K562 (cell line): Measurements from ENCODE around the gene TRMT112. TPM values are rescaled to one million over a fixed set of nuclear protein-coding genes. Genes with fewer than 3 reads are reported as not detected.

Experiments
- ATAC-seq: fragments of 200-7000 bp; cut with Tn5 transposase; 3 replicates; pipeline ENCODE4 v1.9.1; 2020; ENCODE audit warnings: moderate library complexity
- BruUV-seq: library from RNA; stranded (reverse); fragments of 400-500 nt; replicated peaks from 2 replicates; lab custom pipeline; 2021; lab: Mats Ljungman, UMichigan
- CTCF ChIA-PET: fragments of 300-600 bp; formaldehyde crosslinking; extraction: SDS; loops from one replicate; lab custom pipeline; 2021; ENCODE audit warnings: low intra/inter-chr PET ratio; lab: Yijun Ruan, JAX
- POLR2A ChIA-PET: fragments of 300-600, 350-650 bp; sonication (Branson Sonifier 250); formaldehyde crosslinking; extraction: SDS; loops from one replicate; lab custom pipeline; 2021; ENCODE audit warnings: antibody characterized with exemption, inconsistent platforms; lab: Yijun Ruan, JAX
- DNase-seq, 4 experiments: peaks; one replicate each; pipeline versions ENCODE4 v3.0.0 to v3.0.0-alpha.2; 2011 to 2018; ENCODE audit warnings: low spot score in 3 of 4, mixed read lengths in 3 of 4; ENCODE audit errors: extremely low read depth in 1 of 4
- FAIRE-seq: peaks from 2 replicates; lab custom pipeline; 2011; peaks lifted over from hg19 to GRCh38; lab: Jason Lieb, UNC
- H2AFZ ChIP-seq: 2 replicates; pipeline ENCODE4 v1.6.0; 2011; ENCODE audit warnings: low read depth, low read length, control low read depth, inconsistent platforms
- H3K27ac ChIP-seq: fragments of 200-600 bp; 3 replicates; pipeline ENCODE4 v1.8.0; 2011; ENCODE audit warnings: low read depth, mild to moderate bottlenecking, control low read depth, inconsistent platforms, low read length, moderate library complexity, mixed read lengths; ENCODE audit errors: extremely low read depth
- H3K27me3 ChIP-seq, 2 experiments: fragments of 300-600 bp in 1 of 2; 2 replicates in 1 of 2; 3 replicates in 1 of 2; pipeline versions ENCODE4 v1.6.0 to v1.8.0; 2011; ENCODE audit warnings: inconsistent platforms in 2 of 2, low read length in 2 of 2, mild to moderate bottlenecking in 1 of 2, mixed read lengths in 1 of 2, moderate library complexity in 1 of 2; ENCODE audit not compliant: control insufficient read depth in 2 of 2, insufficient read depth in 2 of 2
- H3K36me3 ChIP-seq: fragments of 300-600 bp; 3 replicates; pipeline ENCODE4 v1.8.0; 2011; ENCODE audit warnings: mild to moderate bottlenecking, low read length, inconsistent platforms; ENCODE audit not compliant: control insufficient read depth, insufficient read depth
- H3K4me1 ChIP-seq, 2 experiments: fragments of 200-600 bp in 1 of 2; replicated peaks in 1 of 2; 2 replicates in 1 of 2; 3 replicates in 1 of 2; pipeline versions ENCODE4 v1.5.1 to v1.8.0; 2011; ENCODE audit warnings: inconsistent platforms in 2 of 2, low read length in 2 of 2, mild to moderate bottlenecking in 1 of 2, mixed read lengths in 1 of 2, moderate library complexity in 1 of 2; ENCODE audit not compliant: control insufficient read depth in 2 of 2, insufficient read depth in 2 of 2
- H3K4me2 ChIP-seq: 2 replicates; pipeline ENCODE4 v1.6.1; 2011; ENCODE audit warnings: low read length, control low read depth, inconsistent platforms, mixed read lengths; ENCODE audit not compliant: insufficient read depth
- H3K4me3 ChIP-seq: fragments of 200-600 bp; sonication (generic), shearing (Covaris generic); 2 replicates; pipeline ENCODE4 v1.5.1; 2016; ENCODE audit warnings: control low read depth, inconsistent platforms
- H3K79me2 ChIP-seq: fragments of 200-600 bp; 3 replicates; pipeline ENCODE4 v1.8.0; 2011; ENCODE audit warnings: low read length, inconsistent platforms; ENCODE audit not compliant: control insufficient read depth, insufficient read depth
- H3K9ac ChIP-seq, 2 experiments: 2 replicates each; pipeline versions ENCODE4 v1.6.0 to v1.6.1; 2011; ENCODE audit warnings: low read depth in 2 of 2, low read length in 2 of 2, control low read depth in 1 of 2, inconsistent platforms in 1 of 2, mild to moderate bottlenecking in 1 of 2, mixed read lengths in 1 of 2; ENCODE audit not compliant: insufficient read depth in 1 of 2
- H3K9me1 ChIP-seq: one replicate; pipeline ENCODE4 v1.6.0; 2011; ENCODE audit warnings: inconsistent platforms, mild to moderate bottlenecking, low read length, moderate library complexity; ENCODE audit not compliant: control insufficient read depth, insufficient read depth
- H3K9me3 ChIP-seq: replicated peaks from 2 replicates; pipeline ENCODE4 v1.5.1; 2011; ENCODE audit warnings: low read depth, low read length, inconsistent platforms; ENCODE audit not compliant: control insufficient read depth, insufficient read depth
- H4K20me1 ChIP-seq: replicated peaks from 2 replicates; pipeline ENCODE4 v1.6.1; 2011; ENCODE audit warnings: low read length, inconsistent platforms, mixed read lengths; ENCODE audit not compliant: control insufficient read depth, insufficient read depth
- ESRRA ChIP-seq: fragments of 450-650 bp; IDR thresholded peaks from 2 replicates; pipeline ENCODE4 v1.6.1; 2014; ENCODE audit warnings: low read depth, mild to moderate bottlenecking, moderate library complexity, borderline replicate concordance
- NR2C1 ChIP-seq, 2 experiments: fragments of 450-650 bp; IDR thresholded peaks; 2 replicates each; pipeline ENCODE4 v1.6.1; 2017; ENCODE audit warnings: mild to moderate bottlenecking in 2 of 2, antibody characterized with exemption in 1 of 2, inconsistent platforms in 1 of 2, missing compliant biosample characterization in 1 of 2, missing genetic modification characterization in 1 of 2
- NR2C2 ChIP-seq, 2 experiments: fragments of 200-800 bp in 1 of 2; sonication (Bioruptor generic) in 1 of 2; sonication (generic) in 1 of 2; formaldehyde crosslinking in 1 of 2; IDR thresholded peaks; 2 replicates each; pipeline versions ENCODE4 v1.6.1 to v1.8.0; 2016 to 2022; ENCODE audit warnings: mild to moderate bottlenecking in 1 of 2, missing compliant biosample characterization in 1 of 2, missing genetic modification characterization in 1 of 2, missing genetic modification reagents in 1 of 2
- ZFP30 ChIP-seq: fragments of 250-450 bp; sonication (Bioruptor Pico); IDR thresholded peaks from 2 replicates; pipeline ENCODE4 v1.8.0; 2022; ENCODE audit warnings: moderate library complexity, mild to moderate bottlenecking, inconsistent platforms, borderline replicate concordance
- ZNF121 ChIP-seq: sonication (generic); formaldehyde crosslinking; conservative IDR thresholded peaks from 2 replicates; pipeline ENCODE4 v1.8.0; 2022; ENCODE audit warnings: missing genetic modification reagents
- ZNF41 ChIP-seq: fragments of 250-450 bp; sonication (Bioruptor Pico); conservative IDR thresholded peaks from 2 replicates; pipeline ENCODE4 v1.4.0; 2020; ENCODE audit warnings: mild to moderate bottlenecking
- WGBS: fragments of 100-300 bp; shearing (Covaris generic); methylation state at CpG from one replicate; pipeline ENCODE4 v1.1.6; 2016; ENCODE audit warnings: low coverage, mixed read lengths; ENCODE audit not compliant: insufficient coverage; ENCODE audit errors: missing lambda C conversion rate; 5-methylcytosine and 5-hydroxymethylcytosine counted together
- in situ Hi-C: fragments of 300-500 bp; cut with MboI; formaldehyde crosslinking; loops from 4 replicates; pipeline ENCODE4 v1.15.0; 2018; ENCODE audit warnings: inconsistent platforms, mixed read lengths
- intact Hi-C: fragments of 100-400 bp; cut with micrococcal nuclease; formaldehyde crosslinking; loops from 2 replicates; pipeline ENCODE4 v1.14.2; 2022
- polyA plus RNA-seq, 8 experiments: library from polyadenylated mRNA; depleted of rRNA in 4 of 8; stranded (reverse) in 5 of 8; unstranded in 3 of 8; fragments of >200 nt; fragmentation: Nextera tagmentation in 2 of 8; fragmentation: Illumina TruSeq in 1 of 8; extraction: Ambion mirVana in 2 of 8; extraction: Trizol in 1 of 8; gene quantifications; 2 replicates each; pipeline versions ENCODE4 v1.2.1 to v1.2.3, GENCODE V29; 2011 to 2014; ENCODE audit warnings: inconsistent platforms in 1 of 8, missing spikeins in 1 of 8
- total RNA-seq, 7 experiments: library from RNA; depleted of rRNA in 6 of 7; stranded (reverse); fragments of >200 nt in 6 of 7; fragmentation: Illumina TruSeq in 2 of 7; extraction: Trizol in 2 of 7; gene quantifications; 2 replicates each; pipeline versions ENCODE4 v1.2.1 to v1.2.3, GENCODE V29; 2011 to 2021; ENCODE audit warnings: low replicate concordance in 1 of 7

TRMT112 gene
- total and polyA plus RNA-seq, 9 of the 15 experiments (the other 6 are each of a cell fraction or from before 2014, with no cell fraction given) = 162 to 444 (median 300) TPM

DNA sequence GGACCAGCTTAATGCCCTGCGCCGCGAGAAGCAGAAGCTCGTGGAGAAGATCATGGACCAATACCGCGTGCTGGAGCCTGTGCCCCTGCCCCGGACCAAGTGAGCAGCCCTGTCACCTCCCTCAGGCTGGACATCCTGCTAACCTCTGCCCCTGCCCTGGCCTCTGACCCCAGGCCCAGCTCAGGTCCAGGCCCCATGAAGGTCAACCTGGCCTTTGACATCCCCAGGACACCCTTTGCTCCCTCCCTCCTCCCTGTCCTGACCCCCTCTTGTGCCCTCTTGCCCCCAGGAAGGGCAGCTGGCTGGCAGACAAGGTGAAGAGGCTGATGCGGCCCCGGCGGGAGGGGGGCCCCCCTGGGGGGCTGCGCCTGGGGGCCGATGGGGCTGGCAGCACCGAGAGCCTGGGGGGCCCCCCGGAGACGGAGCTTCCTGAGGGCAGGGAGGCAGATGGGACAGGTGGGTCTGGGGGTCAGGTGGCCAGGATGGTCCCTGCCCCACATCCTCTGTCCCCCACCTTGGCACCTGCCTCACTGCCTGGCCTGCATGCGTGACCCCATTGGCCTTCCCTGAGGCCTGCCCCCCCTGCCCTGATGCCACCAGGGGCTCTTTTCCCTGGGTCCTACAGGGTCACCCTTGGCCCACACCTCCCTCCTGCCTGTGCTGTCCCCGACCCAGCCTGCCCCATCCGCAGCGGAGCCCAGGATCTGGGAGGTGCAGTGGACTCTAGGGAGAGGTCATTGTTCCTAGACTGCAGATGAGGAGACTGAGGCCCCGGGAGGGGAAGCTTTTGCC lies 36.6 kb upstream of the TRMT112 start:
- H3K27me3 ChIP-seq = no peaks in the 10 kb centered on the region
- peaks cover 3% of the 10 kb centered on the region for H3K9me1 ChIP-seq
- ChIA-PET CTCF (interaction anchor here (0.8 to 2.5 kb wide), 2 partner anchors 36 to 82 kb away, joined by 4 to 19 read pairs; partner anchors contain the start of genes PRDX5 and TRMT112), POLR2A (interaction anchor here (0.6 to 3.0 kb wide), 5 partner anchors 12 to 111 kb away, joined by 3 to 20 read pairs (median 3); no protein-coding TSS in a partner anchor)
- in situ Hi-C loops (no loop called here), intact Hi-C loops (no loop called here)
- no peaks in the 10 kb centered on the region for H4K20me1 ChIP-seq
- no peak overlapping the region for H3K4me3 ChIP-seq
- no peaks in the 10 kb centered on the region for H3K9me3 ChIP-seq
- H3K79me2 ChIP-seq = peaks cover 15% of the 10 kb centered on the region; the same call in 2 of the 3 replicates
- H3K4me1 ChIP-seq = peaks cover 32 to 84% of the 10 kb centered on the region in 2 experiments
- H2AFZ ChIP-seq = no peak overlapping the region
- FAIRE-seq (no peak), DNase-seq (no peak), ATAC-seq (no peak)
- peak overlapping the region in 1 of 2 experiments; percentile 53; a peak in 2 of 4 replicates for H3K9ac ChIP-seq
- TF ChIP-seq ESRRA (peak; percentile 73), NR2C1 (IDR thresholded peaks at IDR 0.05) (peak; percentile 66; the same call in 1 of the 2 replicates), NR2C1 (tag; IDR thresholded peaks at IDR 0.05) (peak; percentile 62; the same call in 1 of the 2 replicates), ZNF41 (no peak), ZFP30 (no peak), ZNF121 (CRISPR knock-in tag) (no peak), NR2C2 (CRISPR knock-in tag; IDR thresholded peaks at IDR 0.05) (no peak), NR2C2 (tag; IDR thresholded peaks at IDR 0.05) (peak; percentile 27; the same call in 1 of the 2 replicates)
- no peaks in the 10 kb centered on the region for H3K36me3 ChIP-seq
- H3K4me2 ChIP-seq = no peak overlapping the region
- no TSS peak for BruUV-seq
- WGBS = 69% methylated on average over 15 of the region's 20 CpGs
- no peak overlapping the region for H3K27ac ChIP-seq
